ELR (cell line): ENCODE measurements around the gene IRX3.
"Not testable (repeated sequence)": the region's sequence is repeated elsewhere in the genome, so short reads cannot be mapped to it uniquely, and the experiment has no call there.

Source experiments
- DNase-seq: peaks from one replicate; pipeline ENCODE4 v3.0.0-alpha.2; 2015; ENCODE audit warnings: low read depth

Gene IRX3

GRCh38 chr16:54275956-54276355 lies 10.6 kb downstream of the IRX3 start:
- DNase-seq: no peak

DNA sequence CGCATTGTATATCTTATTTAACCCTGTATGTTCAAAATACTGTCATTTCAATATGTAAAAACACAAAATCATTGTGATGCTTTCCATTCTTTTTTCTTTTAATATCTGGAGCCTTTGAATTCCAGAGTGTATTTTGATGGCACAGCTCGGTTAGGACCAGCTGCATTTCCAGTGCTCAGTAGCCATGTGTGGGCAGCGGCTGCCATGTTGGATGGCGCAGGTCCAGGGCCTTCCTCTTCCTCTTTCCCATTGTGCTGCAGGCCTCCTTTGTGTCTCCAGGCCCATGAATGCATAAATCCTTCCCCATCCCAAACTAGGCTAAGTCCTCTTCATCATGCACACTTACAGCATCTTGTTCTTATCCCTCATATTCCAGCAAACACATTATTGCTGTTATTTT lies 13.0 kb downstream of the IRX3 start:
- no peak for DNase-seq

DNA sequence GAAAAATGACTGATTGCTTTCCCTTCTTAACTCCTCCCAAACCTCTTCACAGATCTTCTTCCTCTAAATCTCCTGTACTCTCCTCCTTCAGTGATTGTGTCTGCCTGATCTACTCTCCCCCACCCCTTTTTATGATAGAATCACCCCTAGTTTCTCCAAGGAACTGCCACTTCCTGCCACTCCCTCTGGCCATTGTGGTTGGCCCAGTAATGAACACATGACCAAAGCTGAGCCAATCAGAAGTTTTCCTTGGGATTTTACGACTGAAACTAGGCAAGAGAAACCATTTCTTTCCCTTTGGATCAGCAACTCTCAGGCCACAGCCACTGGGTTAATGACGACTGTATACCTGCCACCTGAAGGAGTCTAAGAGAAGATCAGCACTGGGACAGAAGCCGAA lies 15.9 kb downstream of the IRX3 start:
- DNase-seq: no peak

DNA sequence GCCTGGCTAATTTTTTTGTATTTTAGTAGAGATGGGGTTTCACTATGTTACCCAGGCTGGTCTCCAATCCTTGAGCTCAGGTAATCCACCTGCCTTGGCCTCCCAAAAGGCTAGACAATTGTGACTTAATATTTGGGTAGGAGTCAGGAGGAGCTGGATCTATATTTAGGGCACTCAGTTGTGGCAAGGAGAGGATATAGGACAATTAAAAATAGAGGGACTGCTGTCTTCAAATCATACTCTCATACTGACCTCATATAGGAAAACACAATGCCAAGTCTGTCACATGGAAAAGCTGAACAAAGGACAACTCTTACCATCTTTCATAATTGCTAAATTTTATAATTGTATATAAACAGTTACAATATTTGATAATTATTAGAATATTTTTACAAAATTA lies 17.1 kb downstream of the IRX3 start:
- DNase-seq: no peak

DNA sequence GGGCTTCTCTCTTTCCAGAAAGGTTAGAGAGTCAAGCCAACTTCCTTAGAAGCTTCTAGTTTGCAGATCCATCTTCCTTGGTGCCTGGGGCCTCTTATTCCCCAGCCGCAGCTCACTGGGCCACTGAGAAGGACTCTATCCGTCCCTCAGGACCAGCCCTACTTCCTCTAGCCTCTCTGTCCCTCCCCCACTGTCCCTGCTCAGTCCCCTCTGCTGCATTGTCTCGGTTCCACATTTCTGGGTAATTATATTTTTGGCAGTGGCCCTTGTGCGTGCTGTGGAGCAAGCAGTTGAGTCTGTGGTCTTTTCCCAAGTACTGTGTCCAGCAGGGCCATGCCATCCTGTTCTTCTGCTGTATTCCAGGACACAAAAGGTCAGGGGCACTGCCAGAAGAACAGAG lies 17.8 kb downstream of the IRX3 start:
- DNase-seq: no peak

- no peak for DNase-seq
Observed at GRCh38 chr16:54268340-54268739, 18.2 kb downstream of the IRX3 start.

DNA sequence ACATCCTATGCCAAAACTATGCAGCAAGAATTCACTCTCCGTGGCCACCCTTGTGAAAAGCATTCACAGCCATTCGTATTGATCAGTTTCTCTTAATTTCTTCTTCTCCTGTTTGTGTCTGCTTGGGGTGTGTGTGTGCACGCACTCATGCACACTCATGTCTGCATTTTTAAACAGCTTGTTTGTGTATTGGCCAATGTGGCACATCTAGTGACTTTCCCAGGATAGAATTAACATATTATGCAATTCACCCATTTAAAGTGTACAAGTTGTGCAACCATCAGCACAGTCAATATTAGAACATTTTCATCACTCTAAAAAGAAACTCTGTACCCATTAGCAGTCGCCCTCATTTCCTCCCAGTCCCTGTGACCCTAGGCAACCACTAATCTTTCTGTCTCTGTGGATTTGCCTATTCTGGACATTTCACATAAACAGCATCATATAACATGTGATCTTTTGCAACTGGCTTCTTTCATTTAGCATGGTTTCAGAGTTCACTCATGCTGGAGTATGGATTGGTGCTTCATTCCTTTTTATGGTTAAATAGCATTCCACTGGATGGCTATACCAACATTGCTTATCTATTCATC lies 20.1 kb downstream of the IRX3 start:
- DNase-seq: no peak

- no peak for DNase-seq
Observed at GRCh38 chr16:54265575-54266107, 20.9 kb downstream of the IRX3 start.

GRCh38 chr16:54253118-54253517 lies 33.5 kb downstream of the IRX3 start:
- DNase-seq: no peak

DNA sequence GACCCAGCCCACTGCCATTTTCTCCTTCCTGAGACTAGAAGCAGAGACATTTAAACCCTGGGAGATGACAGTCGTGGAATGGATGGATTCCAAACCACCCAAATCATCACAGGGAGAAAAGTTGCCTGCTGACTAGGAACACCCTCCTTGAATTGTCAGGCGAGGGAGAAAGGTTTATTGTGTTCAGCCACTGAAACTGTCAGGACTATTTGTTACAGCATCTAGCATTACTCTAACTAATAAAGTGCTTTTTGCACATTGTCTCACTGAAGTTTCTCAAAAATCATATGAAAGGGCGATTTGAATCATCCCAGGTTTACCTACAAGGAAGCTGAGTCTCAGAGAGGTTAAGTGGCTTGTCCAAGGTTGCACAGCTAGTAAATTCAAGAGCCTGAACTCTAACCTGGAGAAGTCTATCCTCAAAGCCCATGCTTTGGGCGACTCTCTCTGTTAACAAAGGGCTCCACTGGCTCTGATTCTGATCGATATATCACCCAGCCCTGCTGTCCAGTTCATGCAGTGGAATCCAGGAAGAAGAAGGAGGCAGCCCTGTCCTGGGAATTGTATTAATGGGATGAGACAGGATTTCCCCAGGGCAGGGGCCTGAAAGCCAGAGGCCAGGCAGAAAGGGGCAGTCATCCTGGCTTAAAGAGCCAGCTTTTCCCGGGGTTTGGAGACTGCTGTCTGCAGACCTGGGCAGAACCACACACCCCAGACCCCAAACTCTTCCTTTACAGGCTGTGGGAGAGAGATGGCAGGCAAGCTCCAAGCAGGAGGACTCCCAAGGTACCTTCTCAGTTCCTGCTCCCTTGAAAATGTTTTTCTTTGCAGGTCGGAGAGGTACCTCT lies 37.5 kb downstream of the IRX3 start:
- no peak for DNase-seq

DNA sequence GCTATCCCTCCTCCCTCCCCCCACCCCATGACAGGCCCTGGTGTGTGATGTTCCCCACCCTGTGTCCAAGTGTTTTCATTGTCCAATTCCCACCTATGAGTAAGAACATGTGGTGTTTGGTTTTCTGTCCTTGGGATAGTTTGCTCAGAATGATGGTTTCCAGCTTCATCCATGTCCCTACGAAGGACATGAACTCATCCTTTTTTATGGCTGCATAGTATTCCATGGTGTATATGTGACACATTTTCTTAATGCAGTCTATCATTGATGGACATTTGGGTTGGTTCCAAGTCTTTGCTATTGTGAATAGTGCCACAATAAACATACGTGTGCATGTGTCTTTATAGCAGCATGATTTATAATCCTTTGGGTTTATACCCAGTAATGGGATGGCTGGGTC lies 38.9 kb downstream of the IRX3 start:
- not testable (repeated sequence) for DNase-seq

DNA sequence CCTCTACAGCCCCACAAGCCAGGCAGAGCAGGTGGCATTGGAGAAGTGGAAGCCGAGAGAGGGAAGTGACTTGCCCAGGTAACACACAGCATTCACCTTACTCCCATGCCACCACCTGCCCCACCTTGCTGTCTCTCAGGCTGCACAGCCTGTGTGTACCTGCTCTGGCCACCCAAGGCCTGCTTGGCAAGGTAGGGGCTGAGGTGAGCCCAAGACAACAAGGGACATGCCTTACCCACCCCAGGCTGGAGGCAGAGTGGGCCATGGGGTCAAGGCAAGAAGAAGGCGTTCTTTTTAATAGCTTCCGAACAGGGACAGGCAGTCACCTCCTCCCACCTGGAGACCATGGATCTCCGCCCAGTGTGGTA lies 40.1 kb downstream of the IRX3 start:
- no peak for DNase-seq

- no peak for DNase-seq
Observed at GRCh38 chr16:54245788-54246453, 40.7 kb downstream of the IRX3 start.

GRCh38 chr16:54244061-54244886 lies 42.3 kb downstream of the IRX3 start:
- no peak for DNase-seq

DNA sequence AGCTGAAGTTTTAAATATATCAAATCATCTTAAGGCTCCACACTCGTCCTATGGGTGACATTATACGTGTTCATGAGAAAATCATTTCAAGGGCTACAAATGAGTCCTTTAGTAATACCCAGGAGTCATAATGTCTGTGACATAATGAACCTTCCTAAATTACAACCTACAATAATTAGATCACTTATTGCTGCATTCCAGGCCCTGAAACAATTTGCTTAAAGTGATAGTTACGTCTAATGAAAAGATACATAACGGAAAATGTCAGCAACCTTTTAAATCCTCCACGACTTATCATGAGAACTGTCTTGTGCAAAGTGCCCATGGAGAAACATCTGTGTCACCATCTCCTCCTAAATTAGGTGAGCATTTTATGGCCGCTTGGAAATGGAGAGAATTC lies 43.4 kb downstream of the IRX3 start:
- no peak for DNase-seq

DNA sequence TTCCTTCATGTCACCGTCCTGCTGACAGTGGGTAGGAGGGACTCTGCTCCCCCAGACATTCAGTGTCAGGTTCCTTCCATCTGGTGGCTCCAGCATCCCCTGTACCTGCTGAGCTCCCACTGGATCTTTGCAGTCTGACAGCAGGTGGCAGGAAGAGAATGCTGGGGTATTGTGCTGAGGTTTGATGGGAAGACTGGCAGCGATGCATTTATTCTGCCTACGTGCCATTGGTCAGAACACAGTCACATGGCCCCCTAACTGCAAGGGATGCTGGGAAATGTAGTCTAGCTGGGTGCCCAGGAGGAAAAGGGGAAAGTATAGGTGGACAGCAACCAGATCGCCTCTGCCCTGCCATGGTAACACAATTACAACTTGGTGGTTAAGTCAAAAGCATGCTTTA lies 44.4 kb downstream of the IRX3 start:
- DNase-seq: peak; percentile 21

DNA sequence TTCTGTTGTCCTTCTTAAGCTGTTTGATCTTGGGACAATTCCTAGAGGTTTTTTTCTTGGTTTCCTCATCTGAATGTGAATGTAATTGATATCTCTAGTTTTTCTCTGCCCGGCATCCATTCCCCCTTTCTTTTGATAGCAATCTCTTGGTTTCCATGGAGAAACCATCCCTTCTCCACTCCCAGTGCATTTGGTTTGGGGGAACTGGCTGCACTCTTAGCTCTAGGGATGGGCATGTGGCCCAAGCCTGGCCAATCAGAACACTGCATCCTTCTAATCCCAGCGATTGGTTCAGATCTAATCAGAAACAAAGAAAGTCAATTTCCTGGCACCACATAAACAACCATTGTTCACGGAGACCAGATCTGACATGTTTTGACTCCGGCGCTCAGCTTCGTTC lies 45.1 kb downstream of the IRX3 start:
- no peak for DNase-seq

GRCh38 chr16:54240271-54241129 lies 46.1 kb downstream of the IRX3 start:
- DNase-seq: no peak

- DNase-seq: no peak
Observed at GRCh38 chr16:54239456-54239855, 47.1 kb downstream of the IRX3 start.

DNA sequence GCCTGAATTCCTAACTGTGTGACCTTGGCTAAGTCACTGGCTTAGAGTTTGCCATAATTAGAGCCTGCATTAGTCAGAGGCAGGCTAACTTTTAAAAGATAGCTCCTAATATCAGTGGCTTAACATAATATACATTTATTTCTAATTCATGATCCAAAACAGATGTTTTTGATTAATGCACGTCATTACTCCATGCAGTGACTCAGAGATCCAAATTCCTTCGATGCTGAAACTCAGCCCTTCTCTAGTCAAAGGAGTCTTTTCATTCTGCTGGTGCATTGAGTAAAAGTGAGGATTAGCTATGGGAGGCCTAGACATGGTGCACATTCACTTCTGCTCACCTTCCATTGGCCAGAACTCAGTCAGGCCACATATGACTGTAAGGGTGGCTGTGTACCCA lies 49.8 kb downstream of the IRX3 start:
- DNase-seq: peak; percentile 51

DNA sequence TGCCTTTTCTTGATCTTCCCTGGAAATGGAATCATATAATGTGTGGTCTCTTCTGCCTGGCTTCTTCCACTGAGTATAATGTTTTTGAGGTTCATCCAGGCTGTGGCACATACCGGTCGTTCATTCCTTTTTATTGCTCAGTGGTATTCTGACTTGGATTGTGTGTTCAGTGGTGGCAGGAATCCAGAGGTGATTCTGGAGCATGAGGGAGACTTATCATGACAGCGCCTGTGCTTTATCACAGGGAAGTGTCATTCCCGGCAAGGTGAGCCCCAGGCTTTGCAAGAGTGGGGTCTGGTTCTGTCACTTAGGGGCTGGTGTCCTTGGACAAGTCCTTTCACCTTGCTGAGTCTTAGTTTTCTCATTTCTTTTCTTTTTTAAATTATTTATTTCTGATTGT lies 53.0 kb downstream of the IRX3 start:
- DNase-seq: no peak
